H9 (cell line): ENCODE results near the gene CEP83. TPM values are rescaled to one million over a fixed set of nuclear protein-coding genes. Genes with fewer than 3 reads are reported as not detected.

ENCODE experiments used
- DNase-seq: peaks from one replicate; pipeline ENCODE4 v3.0.0-alpha.2; 2017
- H2AFZ ChIP-seq: one replicate; pipeline ENCODE4 v1.6.1; 2013; ENCODE audit warnings: mild to moderate bottlenecking, low read length, control low read depth, moderate library complexity
- H2AK5ac ChIP-seq: 2 replicates; pipeline ENCODE4 v1.6.1; 2013; ENCODE audit warnings: low read length, control low read depth, mixed read lengths; ENCODE audit not compliant: insufficient read length
- H2BK120ac ChIP-seq: one replicate; pipeline ENCODE4 v1.6.1; 2013; ENCODE audit warnings: low read depth, mild to moderate bottlenecking, low read length, control low read depth, inconsistent platforms; ENCODE audit not compliant: poor library complexity, severe bottlenecking
- H2BK12ac ChIP-seq: 2 replicates; pipeline ENCODE4 v1.6.1; 2013; ENCODE audit warnings: low read length, control low read depth, mixed read lengths, low read depth; ENCODE audit not compliant: insufficient read length
- H2BK15ac ChIP-seq: 2 replicates; pipeline ENCODE4 v1.6.1; 2013; ENCODE audit warnings: low read depth, low read length, control low read depth
- H2BK20ac ChIP-seq: one replicate; pipeline ENCODE4 v1.6.1; 2013; ENCODE audit warnings: low read depth, mild to moderate bottlenecking, low read length, control low read depth, inconsistent platforms; ENCODE audit not compliant: poor library complexity, severe bottlenecking
- H2BK5ac ChIP-seq: 2 replicates; pipeline ENCODE4 v1.6.1; 2013; ENCODE audit warnings: low read length, control low read depth, mixed read lengths; ENCODE audit not compliant: insufficient read length
- H3K14ac ChIP-seq: 2 replicates; pipeline ENCODE4 v1.6.1; 2013; ENCODE audit warnings: low read length, control low read depth; ENCODE audit not compliant: insufficient read depth
- H3K18ac ChIP-seq: 2 replicates; pipeline ENCODE4 v1.6.1; 2013; ENCODE audit warnings: low read depth, mild to moderate bottlenecking, mixed read lengths, low read length, control low read depth; ENCODE audit not compliant: insufficient read length
- H3K23ac ChIP-seq: 2 replicates; pipeline ENCODE4 v1.6.1; 2013; ENCODE audit warnings: low read length, control low read depth, mixed read lengths, low read depth; ENCODE audit not compliant: insufficient read length
- H3K23me2 ChIP-seq: 2 replicates; pipeline ENCODE4 v1.6.1; 2013; ENCODE audit warnings: low read depth, mild to moderate bottlenecking, mixed read lengths, low read length, control low read depth; ENCODE audit not compliant: insufficient read length, poor library complexity, severe bottlenecking
- H3K27ac ChIP-seq: 2 replicates; pipeline ENCODE4 v1.5.1; 2013; ENCODE audit warnings: low read length, control low read depth, mixed read lengths, low read depth; ENCODE audit not compliant: insufficient read length
- H3K27me3 ChIP-seq: 2 replicates; pipeline ENCODE4 v1.6.1; 2013; ENCODE audit warnings: low read length, control low read depth, inconsistent platforms; ENCODE audit not compliant: insufficient read depth
- H3K4ac ChIP-seq: 2 replicates; pipeline ENCODE4 v1.6.1; 2013; ENCODE audit warnings: low read depth, mild to moderate bottlenecking, control low read depth, inconsistent platforms, low read length, moderate library complexity
- H3K4me1 ChIP-seq: 2 replicates; pipeline ENCODE4 v1.6.1; 2013; ENCODE audit warnings: low read length, control low read depth, inconsistent platforms; ENCODE audit not compliant: insufficient read depth
- H3K4me2 ChIP-seq: 2 replicates; pipeline ENCODE4 v1.6.1; 2013; ENCODE audit warnings: low read length, control low read depth, mixed read lengths; ENCODE audit not compliant: insufficient read length, insufficient read depth
- H3K56ac ChIP-seq: 2 replicates; pipeline ENCODE4 v1.6.1; 2013; ENCODE audit warnings: low read depth, mild to moderate bottlenecking, mixed read lengths, low read length, control low read depth; ENCODE audit not compliant: insufficient read length
- H3K79me1 ChIP-seq: 2 replicates; pipeline ENCODE4 v1.6.1; 2013; ENCODE audit warnings: low read depth, mild to moderate bottlenecking, moderate library complexity, low read length, control low read depth, inconsistent platforms; ENCODE audit not compliant: insufficient read depth, poor library complexity, severe bottlenecking
- H3K79me2 ChIP-seq: 2 replicates; pipeline ENCODE4 v1.6.1; 2013; ENCODE audit warnings: low read length, control low read depth, inconsistent platforms; ENCODE audit not compliant: insufficient read depth
- H3K9ac ChIP-seq: 2 replicates; pipeline ENCODE4 v1.6.1; 2013; ENCODE audit warnings: low read length, control low read depth, mixed read lengths; ENCODE audit not compliant: insufficient read length; ENCODE audit errors: extremely low read depth
- H3K9me3 ChIP-seq: one replicate; pipeline ENCODE4 v1.6.1; 2013; ENCODE audit warnings: low read depth, low read length, inconsistent platforms; ENCODE audit not compliant: control insufficient read depth
- H3T11ph ChIP-seq: one replicate; pipeline ENCODE4 v1.6.1; 2013; ENCODE audit warnings: mild to moderate bottlenecking, low read length, control low read depth, inconsistent platforms
- H4K20me1 ChIP-seq: one replicate; pipeline ENCODE4 v1.6.1; 2013; ENCODE audit not compliant: control insufficient read depth, insufficient read length, insufficient read depth
- H4K5ac ChIP-seq: 2 replicates; pipeline ENCODE4 v1.6.1; 2013; ENCODE audit warnings: low read depth, mild to moderate bottlenecking, mixed read lengths, low read length, control low read depth; ENCODE audit not compliant: insufficient read length
- H4K8ac ChIP-seq: replicated peaks from 2 replicates; pipeline ENCODE4 v1.6.1; 2013; ENCODE audit warnings: low read length, control low read depth, mixed read lengths, low read depth; ENCODE audit not compliant: insufficient read length
- H4K91ac ChIP-seq: 2 replicates; pipeline ENCODE4 v1.6.1; 2013; ENCODE audit warnings: low read depth, mild to moderate bottlenecking, moderate library complexity, mixed read lengths, low read length, control low read depth; ENCODE audit not compliant: insufficient read length
- H3K27ac Mint-ChIP-seq, 3 experiments: 2 replicates in 2 of 3; 3 replicates in 1 of 3; pipeline ENCODE4 v1.8.0; 2020 to 2021; ENCODE audit warnings: mixed read lengths in 3 of 3, mild to moderate bottlenecking in 1 of 3, moderate library complexity in 1 of 3
- H3K27me3 Mint-ChIP-seq: 2 replicates; pipeline ENCODE4 v1.8.0; 2021; ENCODE audit warnings: low read depth, mild to moderate bottlenecking, moderate library complexity, mixed read lengths
- H3K36me3 Mint-ChIP-seq, 3 experiments: 2 replicates in 2 of 3; 3 replicates in 1 of 3; pipeline ENCODE4 v1.8.0; 2020 to 2021; ENCODE audit warnings: low read depth in 3 of 3, mixed read lengths in 3 of 3; ENCODE audit not compliant: insufficient read depth in 1 of 3
- H3K4me1 Mint-ChIP-seq, 2 experiments: 2 replicates each; pipeline ENCODE4 v1.8.0; 2020; ENCODE audit warnings: mixed read lengths in 2 of 2
- H3K4me3 Mint-ChIP-seq, 2 experiments: 2 replicates in 1 of 2; 3 replicates in 1 of 2; pipeline ENCODE4 v1.8.0; 2020 to 2021; ENCODE audit warnings: mild to moderate bottlenecking in 2 of 2, mixed read lengths in 2 of 2, moderate library complexity in 1 of 2
- H3K9me3 Mint-ChIP-seq, 2 experiments: 2 replicates in 1 of 2; 3 replicates in 1 of 2; pipeline ENCODE4 v1.8.0; 2020; ENCODE audit warnings: mild to moderate bottlenecking in 2 of 2, mixed read lengths in 2 of 2, moderate library complexity in 1 of 2
- total RNA-seq: library from RNA; stranded (reverse); gene quantifications from 2 replicates; pipeline ENCODE4 v1.2.1, GENCODE V29; 2021
- TF ChIP-seq, protein P1 (sequence below): fragments of 200-600 bp; sonication (generic); conservative IDR thresholded peaks from 3 replicates; pipeline ENCODE4 v1.8.0; 2021; ENCODE audit warnings: antibody characterized with exemption, mild to moderate bottlenecking

The CEP83 gene
- total RNA-seq, 1 experiment from 2014 or later = 26.5 TPM

DNA sequence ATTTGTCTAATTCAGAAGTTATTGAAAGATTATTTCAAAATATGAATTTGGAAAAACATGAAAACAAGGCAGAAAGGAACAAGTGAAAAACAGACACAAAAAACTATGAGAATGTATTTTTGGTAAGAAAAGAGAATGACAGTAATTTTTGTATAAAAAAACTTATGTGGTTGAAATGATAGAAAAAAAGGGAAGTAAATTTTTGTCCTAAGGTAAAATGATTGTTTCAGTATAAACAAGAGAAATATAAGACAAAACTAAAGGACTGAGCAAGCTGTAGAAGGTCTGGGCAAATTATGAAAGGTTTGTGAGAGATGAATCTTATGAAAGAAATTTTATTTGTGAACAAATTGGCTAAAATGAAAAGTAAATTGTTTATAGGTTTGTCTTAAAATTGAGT lies 44.6 kb downstream of the CEP83 start:
- no peak overlapping the region for H2AK5ac ChIP-seq
- H2BK15ac ChIP-seq = no peak overlapping the region
- no peak overlapping the region for H3K4me2 ChIP-seq
- no peaks in the 10 kb centered on the region for H3K79me1 ChIP-seq
- Mint-ChIP-seq H3K27ac (peak overlapping the region in 1 of 3 experiments; percentile 24; a peak in 1 of 7 replicates), H3K4me3 (no peak overlapping the region), H3K27me3 (no peaks in the 10 kb centered on the region), H3K36me3 (peaks cover 2 to 18% (median 6%) of the 10 kb centered on the region in 3 experiments), H3K4me1 (peaks cover 13 to 15% of the 10 kb centered on the region in 2 experiments), H3K9me3 (peaks cover 8 to 10% of the 10 kb centered on the region in 2 experiments)
- no peaks in the 10 kb centered on the region for H3K23me2 ChIP-seq
- H3K9ac ChIP-seq = no peak overlapping the region
- H3K23ac ChIP-seq = no peak overlapping the region
- H2AFZ ChIP-seq = no peak overlapping the region
- no peak overlapping the region for H2BK20ac ChIP-seq
- H2BK5ac ChIP-seq = no peak overlapping the region
- H2BK120ac ChIP-seq = no peak overlapping the region
- H3K27ac ChIP-seq = no peak overlapping the region
- no peak overlapping the region for H4K91ac ChIP-seq
- H3K4ac ChIP-seq = no peak overlapping the region
- no peak overlapping the region for H3K56ac ChIP-seq
- H4K8ac ChIP-seq = no peak overlapping the region
- no peaks in the 10 kb centered on the region for H3K27me3 ChIP-seq
- no peaks in the 10 kb centered on the region for H3K79me2 ChIP-seq
- no peak overlapping the region for H3K14ac ChIP-seq
- no peaks in the 10 kb centered on the region for H4K20me1 ChIP-seq
- TF ChIP-seq, protein P1, sequence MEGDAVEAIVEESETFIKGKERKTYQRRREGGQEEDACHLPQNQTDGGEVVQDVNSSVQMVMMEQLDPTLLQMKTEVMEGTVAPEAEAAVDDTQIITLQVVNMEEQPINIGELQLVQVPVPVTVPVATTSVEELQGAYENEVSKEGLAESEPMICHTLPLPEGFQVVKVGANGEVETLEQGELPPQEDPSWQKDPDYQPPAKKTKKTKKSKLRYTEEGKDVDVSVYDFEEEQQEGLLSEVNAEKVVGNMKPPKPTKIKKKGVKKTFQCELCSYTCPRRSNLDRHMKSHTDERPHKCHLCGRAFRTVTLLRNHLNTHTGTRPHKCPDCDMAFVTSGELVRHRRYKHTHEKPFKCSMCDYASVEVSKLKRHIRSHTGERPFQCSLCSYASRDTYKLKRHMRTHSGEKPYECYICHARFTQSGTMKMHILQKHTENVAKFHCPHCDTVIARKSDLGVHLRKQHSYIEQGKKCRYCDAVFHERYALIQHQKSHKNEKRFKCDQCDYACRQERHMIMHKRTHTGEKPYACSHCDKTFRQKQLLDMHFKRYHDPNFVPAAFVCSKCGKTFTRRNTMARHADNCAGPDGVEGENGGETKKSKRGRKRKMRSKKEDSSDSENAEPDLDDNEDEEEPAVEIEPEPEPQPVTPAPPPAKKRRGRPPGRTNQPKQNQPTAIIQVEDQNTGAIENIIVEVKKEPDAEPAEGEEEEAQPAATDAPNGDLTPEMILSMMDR = no peak
- DNase-seq = no peak
- H3K9me3 ChIP-seq = no peaks in the 10 kb centered on the region
- no peak overlapping the region for H2BK12ac ChIP-seq
- no peaks in the 10 kb centered on the region; the same call in 1 of the 2 replicates for H3K4me1 ChIP-seq
- no peak overlapping the region for H4K5ac ChIP-seq
- no peak overlapping the region for H3K18ac ChIP-seq
- no peak overlapping the region for H3T11ph ChIP-seq
